ENCODE results near the gene EDN2.

EDN2 gene

GRCh38 chr1:41504114-41505035 lies 19.9 kb upstream of the EDN2 start:
- DNase-seq (ENCODE audit: low spot score): no peak
- TF ChIP-seq CTCF (IDR thresholded peaks at IDR 0.05): no peak
- Histone ChIP-seq H3K4me3 (no peak overlapping the region), H3K27ac (no peak overlapping the region)

GRCh38 chr1:41503538-41504113 lies 19.1 kb upstream of the EDN2 start:
- no peak overlapping the region for H3K4me3 ChIP-seq
- no peak overlapping the region for H3K27ac ChIP-seq
- DNase-seq (ENCODE audit: low spot score): no peak
- TF ChIP-seq CTCF (IDR thresholded peaks at IDR 0.05): no peak

- DNase-seq (ENCODE audit: low spot score): no peak
- Histone ChIP-seq H3K4me3 (no peak overlapping the region), H3K27ac (no peak overlapping the region)
- TF ChIP-seq CTCF (IDR thresholded peaks at IDR 0.05): no peak
Observed at GRCh38 chr1:41502912-41503311, 18.4 kb upstream of the EDN2 start.

GRCh38 chr1:41501581-41501980 lies 17.1 kb upstream of the EDN2 start:
- peak overlapping the region in 1 of 2 donors; percentile 67 for H3K27ac ChIP-seq
- TF ChIP-seq CTCF (IDR thresholded peaks at IDR 0.05): no peak
- no peak overlapping the region for H3K4me3 ChIP-seq
- no peak for DNase-seq (ENCODE audit: low spot score)

GRCh38 chr1:41500781-41501518 lies 16.5 kb upstream of the EDN2 start:
- TF ChIP-seq CTCF (IDR thresholded peaks at IDR 0.05): no peak

GRCh38 chr1:41500378-41500777 lies 15.9 kb upstream of the EDN2 start:
- H3K27ac ChIP-seq: peak overlapping the region; percentile 67 to 94
- no peak for TF ChIP-seq CTCF (IDR thresholded peaks at IDR 0.05)
- peak; percentile 85 for DNase-seq (ENCODE audit: low spot score)
- H3K4me3 ChIP-seq: no peak overlapping the region

More at GRCh38 chr1:41500781-41501518, 16.5 kb upstream of the EDN2 start:
- Histone ChIP-seq H3K27ac (peak overlapping the region; percentile 67 to 94), H3K4me3 (no peak overlapping the region)
- no peak for DNase-seq (ENCODE audit: low spot score)

Measured in coronary artery (tissue), 2 donors.